HG03439 (cell line): ENCODE data around the gene A3GALT2.

Experiments
- ATAC-seq: cut with Tn5 transposase; IDR thresholded peaks from one replicate; pipeline ENCODE4 v1.9.1; 2021; ENCODE audit warnings: mild to moderate bottlenecking, moderate library complexity; ENCODE audit not compliant: unreplicated experiment

The A3GALT2 gene

GRCh38 chr1:33332881-33333280 lies 12.0 kb upstream of the A3GALT2 start:
- ATAC-seq: no peak

DNA sequence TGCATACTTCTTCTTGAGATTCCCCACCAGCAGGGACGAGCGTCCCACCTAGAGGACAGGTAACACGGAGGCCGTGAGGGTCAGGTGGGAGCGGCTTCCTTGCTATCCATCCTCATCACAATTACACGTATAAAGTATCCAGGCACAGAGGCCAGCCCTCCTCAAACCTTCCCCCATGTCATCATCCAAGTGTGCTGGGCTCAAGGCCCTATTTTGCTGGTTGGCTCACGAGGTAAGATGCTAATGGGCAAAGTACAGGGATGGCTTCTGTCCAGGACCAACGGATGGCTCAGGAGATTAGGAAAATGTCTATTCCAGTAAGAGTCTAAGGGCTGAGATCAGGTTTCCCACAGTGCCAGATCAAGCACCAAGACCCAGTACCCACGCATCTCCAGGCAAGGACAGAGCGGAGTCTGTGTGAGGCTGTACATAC lies 11.5 kb upstream of the A3GALT2 start:
- no peak for ATAC-seq

DNA sequence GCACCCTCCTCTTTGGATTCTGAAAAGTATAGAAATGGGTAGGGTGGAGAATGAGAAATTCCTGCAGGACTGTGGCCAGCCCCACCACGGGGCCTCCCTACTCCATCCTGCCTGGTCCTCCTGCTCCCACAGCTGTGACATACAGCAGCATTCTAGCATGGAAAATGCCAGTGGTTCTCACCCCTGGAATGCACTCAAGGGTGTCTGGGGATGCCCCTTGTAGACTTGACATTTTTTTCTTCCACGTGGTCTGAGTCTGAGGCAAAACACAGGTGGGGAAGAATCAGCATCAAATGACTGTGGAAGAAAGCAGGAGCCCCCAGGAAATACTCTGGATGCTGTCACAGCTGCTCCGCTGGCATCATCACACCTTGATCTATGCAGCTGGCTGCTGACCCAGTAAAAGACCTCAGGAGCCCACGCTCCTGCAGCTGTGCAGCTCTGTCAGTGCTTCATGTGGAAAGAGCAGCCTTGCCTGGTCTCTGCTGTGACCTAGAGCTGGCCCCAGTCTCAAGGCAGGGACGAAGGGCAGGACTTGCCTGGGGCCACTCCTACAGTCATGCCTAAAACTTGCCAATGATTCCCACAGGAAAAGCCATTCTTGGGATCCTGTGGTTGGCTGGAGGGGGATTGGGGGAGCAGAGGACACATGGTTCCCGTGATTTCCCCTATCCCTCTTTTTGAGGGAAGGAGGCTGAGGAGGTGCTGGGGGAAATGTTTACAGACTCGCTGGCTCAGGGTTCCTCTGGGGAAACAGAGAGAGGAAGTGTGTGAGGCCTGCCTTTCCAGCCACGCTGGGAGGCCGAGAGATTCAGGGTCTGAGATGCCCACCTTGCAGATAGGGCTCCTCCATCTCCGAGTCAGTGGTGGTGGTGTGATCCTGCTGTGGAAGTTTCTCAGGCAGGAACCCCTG lies 10.8 kb upstream of the A3GALT2 start:
- no peak for ATAC-seq

DNA sequence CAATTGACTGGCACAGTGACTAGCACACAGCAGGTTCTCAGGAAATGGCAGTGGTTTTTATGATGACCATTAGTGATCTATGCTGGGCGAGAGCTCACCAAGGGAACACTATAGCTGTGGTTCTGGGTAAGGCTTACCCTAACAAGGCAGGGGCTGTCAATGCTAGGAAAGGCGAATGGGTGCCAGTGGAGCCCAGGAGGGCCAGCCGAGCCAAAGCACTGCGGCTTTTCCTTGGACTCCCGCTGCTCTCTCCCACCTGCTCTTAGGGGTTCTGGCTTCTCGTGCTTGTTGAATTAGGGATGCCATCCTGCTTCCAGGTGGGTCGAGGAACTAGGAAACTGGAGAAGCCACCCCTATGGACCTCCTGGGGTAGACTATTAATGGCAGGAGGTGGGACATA lies 10.0 kb upstream of the A3GALT2 start:
- no peak for ATAC-seq

DNA sequence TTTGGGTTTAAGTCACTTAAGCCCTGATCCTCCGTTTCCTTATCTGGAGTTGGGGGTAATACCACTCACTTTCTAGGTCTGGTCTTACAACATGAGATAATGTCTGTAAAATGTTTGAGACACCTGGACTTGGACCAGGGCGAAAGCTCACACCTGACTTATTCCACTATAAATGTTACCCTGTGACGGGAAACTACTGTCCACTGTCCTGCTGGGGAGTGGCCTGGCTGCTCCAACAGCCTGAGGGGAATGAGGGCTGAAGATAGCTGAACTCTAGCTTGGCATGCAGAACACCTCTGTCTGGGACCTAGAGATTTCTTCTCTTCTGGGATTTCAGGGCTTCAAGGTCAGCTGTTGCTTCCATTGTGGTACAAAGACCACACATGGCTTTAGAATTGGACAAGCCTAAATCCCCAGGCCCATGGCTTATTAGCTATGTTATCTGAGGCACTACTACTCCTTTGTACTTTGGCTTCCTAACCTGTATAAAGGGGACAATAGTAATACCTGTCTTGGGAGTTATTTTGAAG lies 9.5 kb upstream of the A3GALT2 start:
- no peak for ATAC-seq

GRCh38 chr1:33329600-33330305 lies 8.9 kb upstream of the A3GALT2 start:
- no peak for ATAC-seq

GRCh38 chr1:33328817-33329216 lies 7.9 kb upstream of the A3GALT2 start:
- ATAC-seq: no peak

DNA sequence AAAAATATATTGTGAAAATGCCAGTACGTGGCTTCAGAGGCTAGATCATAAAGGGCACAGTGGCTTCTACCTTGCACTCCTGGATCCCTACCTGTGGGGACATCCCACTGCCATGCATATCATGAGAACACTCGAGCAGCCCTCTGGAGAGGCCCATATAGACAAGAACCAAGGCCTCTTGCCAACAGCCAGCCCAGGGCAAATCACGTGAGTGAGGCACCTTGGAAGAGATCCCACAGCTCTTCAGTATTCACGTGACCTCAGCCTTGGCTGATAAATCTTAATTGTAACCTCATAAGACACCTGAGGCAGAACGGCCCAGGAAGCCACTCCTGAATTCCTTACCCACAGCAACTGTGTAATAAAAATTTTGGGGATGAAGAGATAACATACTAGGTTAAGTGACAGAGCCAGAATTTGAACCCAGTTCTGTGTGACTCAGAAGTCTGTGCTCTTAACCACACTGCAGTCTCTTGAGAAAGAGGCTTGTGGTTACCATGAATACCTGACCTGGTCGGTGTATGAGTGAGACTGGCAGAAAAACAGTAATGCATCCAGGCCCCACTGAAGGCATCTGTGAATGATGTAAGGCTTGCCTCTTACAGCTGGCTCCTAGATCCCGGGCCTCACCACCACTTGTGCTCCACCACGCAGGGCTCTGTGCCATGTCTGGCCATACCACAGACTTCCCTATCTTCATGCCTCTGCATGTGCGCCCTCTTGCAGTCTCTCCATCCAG lies 6.9 kb upstream of the A3GALT2 start:
- ATAC-seq: no peak

DNA sequence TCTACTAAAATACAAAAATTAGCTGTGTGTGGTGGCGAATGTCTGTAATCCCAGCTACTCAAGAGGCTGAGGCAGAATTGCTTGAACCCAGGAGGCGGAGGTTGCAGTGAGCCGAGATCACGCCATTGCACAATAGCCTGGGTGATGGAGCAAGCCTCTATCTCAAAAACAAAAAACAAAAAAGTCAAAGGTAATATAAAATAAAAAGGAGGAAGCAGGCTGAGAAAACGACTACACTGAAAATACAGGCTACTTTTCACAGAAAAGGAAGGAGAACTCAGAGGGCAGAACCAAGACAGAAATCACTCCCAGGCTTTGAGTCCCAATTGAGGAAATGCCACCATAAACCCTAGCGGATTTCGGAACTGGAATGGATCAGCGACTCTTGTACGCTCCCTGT lies 5.9 kb upstream of the A3GALT2 start:
- no peak for ATAC-seq

GRCh38 chr1:33324677-33325575 lies 4.0 kb upstream of the A3GALT2 start:
- no peak for ATAC-seq

GRCh38 chr1:33323663-33324477 lies 3.0 kb upstream of the A3GALT2 start:
- no peak for ATAC-seq

DNA sequence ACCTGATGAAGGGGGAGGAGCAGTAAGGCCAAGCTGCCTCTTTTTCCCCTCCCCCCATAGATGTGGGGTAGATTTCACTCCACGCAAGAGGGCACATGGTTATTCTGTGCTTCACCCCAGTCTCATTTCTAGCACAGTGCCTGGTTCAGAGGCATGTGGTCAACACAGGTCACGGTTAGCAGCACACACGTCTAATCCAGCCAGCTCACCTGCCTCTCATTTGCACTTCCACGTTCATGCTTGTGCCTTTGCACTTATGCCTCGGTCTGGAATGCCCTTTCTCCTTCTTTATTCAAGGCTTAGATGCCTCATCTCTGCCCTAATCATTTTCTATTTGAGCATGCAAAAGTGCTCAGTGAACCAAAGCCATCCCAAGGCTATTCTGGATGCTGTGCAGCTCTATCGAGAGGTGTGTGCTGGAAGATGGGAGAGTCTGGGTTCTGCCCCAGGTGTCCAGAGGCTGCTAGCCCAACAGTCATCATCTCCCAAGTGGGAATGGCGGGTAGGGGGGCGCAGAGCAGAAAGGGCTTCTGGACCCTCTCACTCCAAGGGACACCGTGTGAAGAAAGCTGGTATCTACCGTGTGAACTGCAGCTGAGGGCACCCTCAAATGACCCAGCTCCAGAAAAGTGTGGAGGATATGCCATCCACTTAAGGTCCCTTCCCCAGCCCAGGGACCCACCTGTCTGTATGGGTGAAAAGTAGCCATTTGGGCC lies 2.1 kb upstream of the A3GALT2 start:
- ATAC-seq: no peak

- ATAC-seq: no peak
Observed at GRCh38 chr1:33322109-33322508, 1.2 kb upstream of the A3GALT2 start.

- no peak for ATAC-seq
Observed at GRCh38 chr1:33321178-33321577, 280 bp upstream of the A3GALT2 start.

- no peak for ATAC-seq
Observed at GRCh38 chr1:33319949-33320618, 814 bp downstream of the A3GALT2 start.

DNA sequence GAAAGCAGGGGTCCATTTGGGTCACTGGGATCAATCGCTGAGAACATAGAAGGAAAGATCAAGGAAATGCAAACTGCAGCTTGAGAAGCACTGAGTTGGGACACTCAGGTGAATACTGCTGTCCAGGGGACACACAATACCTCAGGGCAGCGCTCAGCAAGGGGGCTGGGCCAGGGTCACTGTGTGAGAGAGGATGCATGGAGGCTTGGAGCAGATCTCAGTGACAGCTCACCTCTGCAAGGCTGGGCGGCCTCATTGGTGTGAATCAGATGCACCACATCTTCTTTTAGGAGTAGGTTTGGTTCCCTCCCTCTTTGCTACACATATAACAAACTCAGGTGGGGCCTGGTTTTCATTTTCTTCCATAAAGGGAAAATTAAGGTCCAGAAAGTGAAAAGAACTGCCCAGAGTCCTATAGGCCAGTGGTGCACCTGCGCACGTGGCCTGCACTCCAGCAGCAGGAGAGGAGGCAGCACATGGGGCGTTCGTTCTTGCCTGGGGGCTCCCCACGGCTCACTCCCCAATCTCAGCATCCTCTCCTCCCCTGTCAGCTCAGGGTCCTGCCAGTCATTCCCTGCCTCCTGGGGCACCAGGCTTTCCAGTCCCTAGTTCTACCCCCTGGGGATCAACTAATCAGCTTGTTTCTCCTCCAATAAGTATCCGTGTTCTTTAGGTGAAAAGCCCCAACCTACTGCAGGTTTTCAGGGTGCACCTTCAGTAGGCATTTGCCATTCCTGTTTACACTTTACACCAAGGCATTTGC lies 1.5 kb downstream of the A3GALT2 start:
- ATAC-seq: no peak

GRCh38 chr1:33317946-33318345 lies 3.0 kb downstream of the A3GALT2 start:
- no peak for ATAC-seq
